Mammary epithelial cell (primary cell): ENCODE measurements around the gene LGSN.

Experiments used
- CTCF ChIP-seq, 2 donors: IDR thresholded peaks in 1 of 2; conservative IDR thresholded peaks in 1 of 2; 2 replicates each; pipeline ENCODE4 v1.5.1; 2011 to 2012; ENCODE audit warnings: inconsistent platforms in 2 of 2, low read length in 2 of 2, mild to moderate bottlenecking in 2 of 2, control low read depth in 1 of 2, low read depth in 1 of 2; ENCODE audit not compliant: insufficient read depth in 1 of 2; ENCODE audit errors: extremely low read depth in 1 of 2
- EZH2 ChIP-seq: IDR thresholded peaks from 2 replicates; pipeline ENCODE4 v1.6.1; 2012; ENCODE audit warnings: low read length, inconsistent platforms, borderline replicate concordance

GRCh38 chr6:63278916-63279315 lies 40.9 kb downstream of the LGSN start:
- TF ChIP-seq CTCF (conservative IDR thresholded peaks at IDR 0.05 in 1 of 2, IDR thresholded peaks at IDR 0.05 in 1 of 2; ENCODE audit: extremely low read depth in 1 of 2, insufficient read depth in 1 of 2, low read depth in 1 of 2, low read length in 2 of 2) (no peak), EZH2 (no peak)
